Naive B cell (primary cell): ENCODE measurements around the gene SUFU. TPM values are rescaled to one million over a fixed set of nuclear protein-coding genes. Genes with fewer than 3 reads are reported as not detected.
"Not testable (repeated sequence)": the region's sequence is repeated elsewhere in the genome, so short reads cannot be mapped to it uniquely, and the experiment has no call there.

Experiments
- ATAC-seq, 2 donors: fragments of 150-1000 bp; cut with Tn5 transposase; 2 replicates each; pipeline ENCODE4 v1.10.0; 2021; ENCODE audit warnings: low read depth in 2 of 2, mild to moderate bottlenecking in 2 of 2, moderate library complexity in 2 of 2
- DNase-seq: peaks from one replicate; pipeline ENCODE4 v3.0.0; 2022
- H3K27ac Mint-ChIP-seq, 6 donors: one replicate each; pipeline ENCODE4 v1.8.0; 2020 to 2022; ENCODE audit warnings: mild to moderate bottlenecking in 6 of 6, mixed read lengths in 6 of 6, moderate library complexity in 5 of 6, inconsistent platforms in 2 of 6
- H3K27me3 Mint-ChIP-seq, 3 donors: one replicate each; pipeline ENCODE4 v1.8.0; 2021 to 2022; ENCODE audit warnings: mixed read lengths in 3 of 3, mild to moderate bottlenecking in 1 of 3
- H3K36me3 Mint-ChIP-seq, 2 donors: one replicate each; pipeline ENCODE4 v1.8.0; 2020 to 2022; ENCODE audit warnings: mixed read lengths in 2 of 2, inconsistent platforms in 1 of 2, mild to moderate bottlenecking in 1 of 2
- H3K4me1 Mint-ChIP-seq, 3 donors: one replicate each; pipeline ENCODE4 v1.8.0; 2020 to 2022; ENCODE audit warnings: mixed read lengths in 3 of 3, inconsistent platforms in 1 of 3, mild to moderate bottlenecking in 1 of 3, moderate library complexity in 1 of 3
- H3K4me3 Mint-ChIP-seq, 8 donors: one replicate each; pipeline ENCODE4 v1.8.0; 2020 to 2022; ENCODE audit warnings: mild to moderate bottlenecking in 8 of 8, mixed read lengths in 8 of 8, moderate library complexity in 8 of 8, inconsistent platforms in 2 of 8
- H3K9me3 Mint-ChIP-seq, 7 donors: one replicate each; pipeline ENCODE4 v1.8.0; 2020 to 2022; ENCODE audit warnings: mixed read lengths in 7 of 7, mild to moderate bottlenecking in 5 of 7, inconsistent platforms in 2 of 7, moderate library complexity in 1 of 7
- polyA plus RNA-seq, 6 donors: library from polyadenylated mRNA; unstranded; fragments of 300-500 nt; fragmentation: Illumina TruSeq; gene quantifications; one replicate each; pipeline ENCODE4 v1.2.3, GENCODE V29; 2021; ENCODE audit warnings: low read depth in 6 of 6

SUFU gene
- polyA plus RNA-seq, 6 donors from 2014 or later, result 0.84 to 7.8 (median 4.0) TPM

DNA sequence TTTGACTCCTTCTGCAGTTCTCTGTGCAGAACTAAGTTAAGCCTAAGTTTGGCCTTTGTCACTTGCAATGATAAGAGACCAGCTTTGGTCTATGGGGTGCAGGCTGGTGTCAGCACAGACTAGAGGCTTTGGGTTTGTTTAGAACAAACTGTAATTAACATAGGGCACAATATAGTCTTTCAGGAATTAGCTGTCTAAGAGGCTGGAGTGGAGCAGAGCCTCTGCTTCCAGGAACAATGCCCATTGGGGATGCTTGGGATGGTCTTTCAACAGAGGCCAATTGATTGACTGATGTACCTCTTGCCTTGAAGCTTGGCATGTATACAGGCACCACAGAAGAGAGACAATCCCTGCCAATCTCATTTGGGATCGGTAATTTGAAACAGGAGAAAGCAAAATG is 4.7 kb downstream of the SUFU start:
- Mint-ChIP-seq H3K4me3 (peak overlapping the region in 3 of 8 donors; percentile 26 to 66 (median 59)), H3K4me1 (peaks cover 28 to 51% (median 35%) of the 10 kb centered on the region in 3 donors), H3K36me3 (no peaks in the 10 kb centered on the region), H3K9me3 (no peaks in the 10 kb centered on the region), H3K27me3 (no peaks in the 10 kb centered on the region), H3K27ac (no peak overlapping the region)
- ATAC-seq, result no peak
- no peak for DNase-seq

GRCh38 chr10:102509387-102509786 is 5.6 kb downstream of the SUFU start:
- Mint-ChIP-seq H3K4me3 (peak overlapping the region in 1 of 8 donors; percentile 45), H3K27ac (peak overlapping the region in 2 of 6 donors; percentile 65 to 74), H3K27me3 (no peaks in the 10 kb centered on the region), H3K9me3 (no peaks in the 10 kb centered on the region), H3K4me1 (peaks cover 25 to 52% (median 31%) of the 10 kb centered on the region in 3 donors), H3K36me3 (no peaks in the 10 kb centered on the region)
- no peak for DNase-seq
- ATAC-seq, result no peak

DNA sequence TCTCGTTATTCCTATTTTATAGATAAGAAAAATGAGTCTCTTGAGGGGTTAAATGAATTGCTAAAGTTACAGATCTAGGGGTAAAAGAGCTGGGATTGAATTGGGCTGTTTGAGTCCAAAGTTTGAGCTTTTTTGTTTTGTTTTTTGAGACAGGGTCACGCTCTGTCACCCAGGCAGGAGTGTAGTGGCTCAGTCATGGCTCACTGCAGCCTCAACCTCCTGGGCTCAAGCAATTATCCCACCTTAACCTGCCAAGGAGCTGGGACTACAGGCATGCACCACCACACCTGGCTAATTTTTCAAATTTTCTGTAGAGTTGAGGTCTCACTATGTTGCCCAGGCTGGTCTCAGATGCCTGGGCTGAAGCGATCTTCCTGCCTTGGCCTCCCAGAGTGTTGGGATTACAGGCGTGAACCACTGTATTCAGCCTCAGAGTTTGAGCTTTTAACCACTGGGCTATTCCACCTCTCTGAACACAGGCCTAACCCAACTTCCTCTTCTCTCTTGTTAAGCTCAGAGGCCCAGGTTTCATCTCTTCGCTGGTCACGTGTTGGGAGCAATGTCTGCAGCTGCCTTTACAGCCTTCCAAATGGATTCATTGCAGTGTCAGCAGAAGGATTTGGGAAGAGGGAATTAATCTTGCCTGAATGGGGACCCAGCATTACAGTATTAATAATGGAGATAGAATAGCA is 8.0 kb downstream of the SUFU start:
- peak; percentile 100 for ATAC-seq
- no peaks in the 10 kb centered on the region for H3K9me3 Mint-ChIP-seq

GRCh38 chr10:102514487-102515311 is 10.9 kb downstream of the SUFU start:
- peaks cover 0 to 6% of the 10 kb centered on the region in 2 donors for H3K36me3 Mint-ChIP-seq
- no peak overlapping the region for H3K27ac Mint-ChIP-seq
- no peaks in the 10 kb centered on the region for H3K27me3 Mint-ChIP-seq
- H3K4me1 Mint-ChIP-seq, result peaks cover 12 to 21% (median 13%) of the 10 kb centered on the region in 3 donors
- H3K4me3 Mint-ChIP-seq, result no peak overlapping the region
- ATAC-seq (no peak), DNase-seq (no peak)
- no peaks in the 10 kb centered on the region for H3K9me3 Mint-ChIP-seq

More for the DNA sequence above, 8.0 kb downstream of the SUFU start:
- Mint-ChIP-seq H3K27me3 (no peaks in the 10 kb centered on the region), H3K27ac (peak overlapping the region; percentile 70 to 97 (median 93)), H3K4me3 (peak overlapping the region; percentile 38 to 79 (median 53)), H3K4me1 (peaks cover 14 to 35% (median 19%) of the 10 kb centered on the region in 3 donors), H3K36me3 (no peaks in the 10 kb centered on the region)
- peak; percentile 47 for DNase-seq

DNA sequence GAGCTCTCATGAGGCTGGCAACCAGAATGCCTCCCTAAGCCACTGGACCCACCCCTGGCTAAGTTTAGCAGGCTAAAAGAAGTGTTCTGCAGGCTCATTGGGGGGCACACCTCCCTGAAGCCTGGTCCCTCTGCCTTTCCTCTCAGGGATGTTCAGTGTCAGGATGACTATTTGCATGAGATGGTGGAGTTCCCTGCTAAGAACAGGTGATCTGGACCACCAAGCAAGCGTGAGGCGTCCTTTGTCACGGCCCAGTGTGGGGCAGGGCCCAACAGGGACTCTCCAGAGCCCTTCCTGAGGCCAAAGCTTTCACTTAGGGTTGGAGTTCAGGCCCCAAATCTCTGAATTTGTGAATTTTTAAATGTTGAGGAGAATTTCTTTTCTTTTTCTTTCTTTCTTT is 12.0 kb downstream of the SUFU start:
- H3K27ac Mint-ChIP-seq, result no peak overlapping the region
- peaks cover 0 to 6% of the 10 kb centered on the region in 2 donors for H3K36me3 Mint-ChIP-seq
- peaks cover 13 to 21% (median 15%) of the 10 kb centered on the region in 3 donors for H3K4me1 Mint-ChIP-seq
- ATAC-seq (no peak), DNase-seq (no peak)
- H3K9me3 Mint-ChIP-seq, result no peaks in the 10 kb centered on the region
- H3K27me3 Mint-ChIP-seq, result no peaks in the 10 kb centered on the region
- no peak overlapping the region for H3K4me3 Mint-ChIP-seq

DNA sequence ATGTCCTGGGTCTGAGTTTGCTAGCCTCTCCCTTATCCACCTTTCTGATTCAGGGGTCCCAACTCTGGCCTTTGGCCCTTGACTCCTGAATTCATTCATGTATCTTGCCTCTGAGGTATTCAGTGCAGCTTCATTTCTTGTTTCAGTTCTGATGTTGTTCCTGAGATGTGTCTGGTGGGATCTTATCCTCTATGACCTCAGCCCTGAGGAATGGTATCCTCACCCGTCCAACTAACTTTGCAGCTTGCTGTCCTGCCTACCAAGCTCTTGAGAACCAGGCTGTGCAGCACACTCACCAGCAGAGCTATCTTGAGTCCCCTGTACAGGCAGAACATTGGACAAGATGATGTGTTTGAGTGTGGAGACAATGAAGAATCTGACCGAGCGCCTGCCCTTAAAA is 13.8 kb downstream of the SUFU start:
- ATAC-seq (no peak), DNase-seq (no peak)
- Mint-ChIP-seq H3K27me3 (no peaks in the 10 kb centered on the region), H3K4me3 (no peak overlapping the region), H3K27ac (no peak overlapping the region), H3K9me3 (no peaks in the 10 kb centered on the region), H3K36me3 (peaks cover 6% of the 10 kb centered on the region in 2 donors), H3K4me1 (peaks cover 0 to 6% (median 4%) of the 10 kb centered on the region in 3 donors)

DNA sequence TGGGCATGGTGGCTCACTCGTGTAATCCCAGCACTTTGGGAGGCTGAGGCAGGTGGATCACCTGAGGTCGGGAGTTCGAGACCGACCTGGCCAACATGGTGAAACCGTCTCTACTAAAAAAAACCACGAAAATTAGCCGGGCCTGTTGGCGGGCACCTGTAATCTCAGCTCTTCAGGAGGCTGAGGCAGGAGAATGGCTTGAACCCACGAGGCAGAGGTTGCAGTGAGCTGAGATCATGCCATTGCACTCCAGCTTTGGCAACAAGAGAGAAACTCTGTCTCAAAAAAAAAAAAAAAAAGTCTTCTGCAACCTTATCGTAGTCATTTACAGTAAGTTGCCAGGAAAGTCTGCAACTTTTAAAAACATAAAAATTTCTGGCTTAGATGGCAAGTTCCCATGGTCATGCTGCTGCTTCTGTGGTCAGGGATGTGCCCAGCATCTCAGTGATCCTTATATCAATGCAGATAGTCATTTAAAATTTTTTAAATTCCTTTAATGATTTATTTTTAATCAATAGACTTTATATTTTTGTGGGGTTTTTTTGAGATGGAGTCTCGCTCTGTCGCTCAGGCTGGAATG is 15.6 kb downstream of the SUFU start:
- Mint-ChIP-seq H3K27ac (peak overlapping the region in 1 of 6 donors; percentile 58), H3K27me3 (no peaks in the 10 kb centered on the region), H3K4me1 (peaks cover 0 to 4% (median 0%) of the 10 kb centered on the region in 3 donors), H3K4me3 (no peak overlapping the region), H3K36me3 (peaks cover 7 to 11% of the 10 kb centered on the region in 2 donors), H3K9me3 (no peaks in the 10 kb centered on the region)
- no peak for DNase-seq
- no peak for ATAC-seq

GRCh38 chr10:102522874-102523249 is 19.1 kb downstream of the SUFU start:
- H3K9me3 Mint-ChIP-seq, result no peaks in the 10 kb centered on the region
- no peaks in the 10 kb centered on the region for H3K27me3 Mint-ChIP-seq
- H3K4me1 Mint-ChIP-seq, result peaks cover 0 to 4% (median 0%) of the 10 kb centered on the region in 3 donors
- ATAC-seq (no peak), DNase-seq (no peak)
- H3K36me3 Mint-ChIP-seq, result peaks cover 5 to 7% of the 10 kb centered on the region in 2 donors
- no peak overlapping the region for H3K4me3 Mint-ChIP-seq
- H3K27ac Mint-ChIP-seq, result peak overlapping the region in 1 of 6 donors; percentile 24

- H3K4me3 Mint-ChIP-seq, result no peak overlapping the region
- ATAC-seq (no peak), DNase-seq (no peak)
- peaks cover 5 to 7% of the 10 kb centered on the region in 2 donors for H3K36me3 Mint-ChIP-seq
- H3K27me3 Mint-ChIP-seq, result no peaks in the 10 kb centered on the region
- H3K4me1 Mint-ChIP-seq, result peaks cover 0 to 4% (median 0%) of the 10 kb centered on the region in 3 donors
- H3K27ac Mint-ChIP-seq, result no peak overlapping the region
- no peaks in the 10 kb centered on the region for H3K9me3 Mint-ChIP-seq
Measured at GRCh38 chr10:102523250-102524029, 19.7 kb downstream of the SUFU start.

DNA sequence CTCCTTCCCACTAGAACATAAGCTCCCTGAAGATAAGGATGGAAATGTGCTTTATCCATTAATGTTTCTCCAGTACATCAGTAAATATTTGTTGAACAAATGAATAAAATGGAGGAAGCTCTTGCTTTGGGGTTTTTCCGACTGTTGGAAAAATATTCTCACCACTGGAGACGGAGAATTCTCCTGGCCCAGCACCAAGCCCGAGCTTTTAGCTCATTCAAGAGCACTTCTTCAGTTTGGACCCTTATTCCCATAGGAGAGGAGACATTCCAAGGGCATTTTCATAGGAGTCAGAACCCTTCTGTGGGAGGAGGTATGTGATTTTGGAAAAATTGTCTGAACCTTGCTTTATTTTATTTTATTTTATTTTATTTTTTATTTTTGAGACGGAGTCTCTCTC is 21.0 kb downstream of the SUFU start:
- H3K36me3 Mint-ChIP-seq, result peaks cover 5 to 7% of the 10 kb centered on the region in 2 donors
- H3K27me3 Mint-ChIP-seq, result no peaks in the 10 kb centered on the region
- H3K4me1 Mint-ChIP-seq, result peaks cover 0 to 4% (median 0%) of the 10 kb centered on the region in 3 donors
- H3K4me3 Mint-ChIP-seq, result no peak overlapping the region
- no peak for ATAC-seq
- H3K27ac Mint-ChIP-seq, result no peak overlapping the region
- DNase-seq, result no peak
- H3K9me3 Mint-ChIP-seq, result no peaks in the 10 kb centered on the region

GRCh38 chr10:102527546-102527945 is 23.8 kb downstream of the SUFU start:
- Mint-ChIP-seq H3K27ac (no peak overlapping the region), H3K9me3 (no peaks in the 10 kb centered on the region), H3K4me1 (peaks cover 0 to 5% (median 2%) of the 10 kb centered on the region in 3 donors), H3K4me3 (no peak overlapping the region), H3K36me3 (peaks cover 1 to 5% of the 10 kb centered on the region in 2 donors), H3K27me3 (no peaks in the 10 kb centered on the region)
- ATAC-seq (no peak), DNase-seq (no peak)

DNA sequence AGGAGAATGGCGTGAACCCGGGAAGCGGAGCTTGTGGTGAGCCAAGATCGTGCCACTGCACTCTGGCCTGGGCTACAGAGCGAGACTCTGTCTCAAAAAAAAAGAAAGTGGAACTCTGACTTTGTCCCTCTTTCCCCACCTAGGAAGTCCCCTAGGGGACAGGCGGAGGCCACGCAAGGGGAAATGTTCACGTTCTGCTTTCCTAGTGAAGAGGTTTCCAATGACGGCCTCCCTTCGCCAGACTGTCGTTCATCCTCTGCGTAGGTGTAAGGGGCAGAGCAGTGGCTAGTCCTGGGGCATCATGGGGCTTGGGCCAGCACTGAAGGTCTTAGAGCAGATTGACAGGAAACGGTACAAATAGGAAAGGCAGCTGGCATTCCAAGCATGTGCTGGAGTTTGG is 30.6 kb downstream of the SUFU start:
- Mint-ChIP-seq H3K4me1 (peaks cover 15 to 28% (median 22%) of the 10 kb centered on the region in 3 donors), H3K36me3 (no peaks in the 10 kb centered on the region), H3K9me3 (no peaks in the 10 kb centered on the region), H3K27ac (no peak overlapping the region), H3K27me3 (no peaks in the 10 kb centered on the region), H3K4me3 (no peak overlapping the region)
- DNase-seq (no peak), ATAC-seq (no peak)

DNA sequence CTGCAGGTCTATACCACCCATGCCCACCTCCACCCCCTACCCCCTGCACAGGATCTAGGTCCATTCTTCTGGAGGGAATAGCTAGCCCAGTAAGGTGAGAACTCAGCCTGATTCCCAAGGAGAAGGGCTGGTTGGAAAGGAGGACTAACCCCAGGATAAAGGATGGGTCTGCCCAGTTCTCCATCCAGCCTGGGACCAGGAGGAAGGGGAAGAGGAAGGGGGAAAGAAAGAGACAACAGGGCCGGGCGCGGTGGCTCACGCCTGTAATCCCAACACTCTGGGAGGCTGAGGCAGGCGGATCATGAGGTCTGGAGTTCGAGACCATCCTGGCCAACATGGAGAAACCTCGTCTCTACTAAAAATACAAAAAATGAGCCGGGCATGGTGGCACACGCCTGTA is 31.2 kb downstream of the SUFU start:
- not testable (repeated sequence) for H3K4me3 Mint-ChIP-seq, H3K9me3 Mint-ChIP-seq, H3K36me3 Mint-ChIP-seq, ATAC-seq, H3K27me3 Mint-ChIP-seq, DNase-seq
- Mint-ChIP-seq H3K27ac (peak overlapping the region in 1 of 6 donors; percentile 78), H3K4me1 (peaks cover 15 to 28% (median 22%) of the 10 kb centered on the region in 3 donors)
